KG1 (cell line): ENCODE results near the gene ITGA11.

ENCODE experiments used
- DNase-seq: peaks from one replicate; lab custom pipeline; 2025; lab: John Stamatoyannopoulos, UW

Gene ITGA11

DNA sequence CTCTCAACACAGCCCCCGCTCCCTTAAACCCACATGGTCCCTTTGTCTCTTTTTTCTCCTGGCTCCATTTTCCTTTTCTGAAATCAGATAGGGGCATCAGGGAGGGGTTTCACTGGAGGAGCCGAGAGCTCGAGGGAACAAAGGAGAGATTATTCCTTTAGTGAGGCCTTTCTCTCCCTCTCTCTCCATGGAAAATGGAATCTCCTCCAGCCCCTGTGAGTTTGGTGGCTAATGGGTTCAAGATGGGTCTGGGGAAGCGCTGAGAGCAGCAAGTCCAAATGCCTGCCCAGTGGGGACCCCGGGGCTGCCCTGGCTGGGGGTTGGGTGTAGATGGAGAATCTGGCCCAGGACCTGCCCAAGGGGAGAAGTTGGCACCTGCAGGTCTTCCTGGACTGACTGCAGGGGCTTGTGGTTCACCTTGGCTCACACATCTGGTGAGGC lies 56.8 kb downstream of the ITGA11 start:
- DNase-seq, result no peak

DNA sequence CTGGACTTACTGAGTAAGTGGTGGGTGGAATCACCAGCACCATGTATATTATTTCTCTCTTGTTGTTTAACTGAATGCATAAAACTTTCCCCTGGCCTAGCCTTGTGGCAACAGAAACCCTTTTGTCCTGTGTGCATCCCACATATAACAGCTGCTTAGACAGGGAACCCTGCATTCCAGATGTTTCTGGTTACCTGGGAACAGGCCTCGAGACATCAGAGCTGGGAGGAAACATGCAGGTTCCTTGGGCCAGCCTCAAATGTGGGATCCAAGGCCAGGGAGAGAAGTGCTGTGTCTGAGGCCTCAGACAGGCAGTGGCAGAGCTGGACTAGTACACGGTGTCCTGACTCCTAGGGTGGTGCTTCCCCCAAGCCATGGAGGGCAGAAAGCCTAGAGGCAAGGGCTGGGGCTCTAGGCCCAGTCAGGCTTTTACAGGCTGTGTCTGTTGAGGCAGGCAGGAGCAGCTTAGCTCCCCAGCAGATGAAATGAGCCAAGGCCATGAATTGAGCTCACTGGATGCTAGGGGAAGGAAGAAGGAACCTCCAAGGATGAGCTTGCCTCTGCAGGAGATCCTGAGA lies 57.7 kb downstream of the ITGA11 start:
- DNase-seq, result no peak

DNA sequence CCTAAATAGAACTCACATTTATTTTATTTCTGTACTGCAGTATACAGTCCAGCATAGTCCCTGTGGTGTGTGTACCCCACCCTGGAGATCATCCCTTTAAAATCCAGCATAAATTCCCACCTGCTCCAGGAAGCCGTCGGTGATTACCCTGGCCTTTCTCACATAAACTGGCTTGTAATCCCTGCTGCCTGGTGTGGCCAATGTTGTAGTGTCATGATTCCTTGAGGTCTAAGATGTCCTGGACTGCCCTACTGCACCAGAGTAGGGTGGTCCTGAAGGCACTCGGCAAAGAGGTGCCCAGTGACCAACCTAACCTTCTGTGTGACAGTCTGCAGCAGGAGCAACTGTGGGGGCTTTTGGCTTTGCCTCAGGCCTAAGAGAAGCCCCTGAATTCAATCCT lies 58.9 kb downstream of the ITGA11 start:
- no peak for DNase-seq

DNA sequence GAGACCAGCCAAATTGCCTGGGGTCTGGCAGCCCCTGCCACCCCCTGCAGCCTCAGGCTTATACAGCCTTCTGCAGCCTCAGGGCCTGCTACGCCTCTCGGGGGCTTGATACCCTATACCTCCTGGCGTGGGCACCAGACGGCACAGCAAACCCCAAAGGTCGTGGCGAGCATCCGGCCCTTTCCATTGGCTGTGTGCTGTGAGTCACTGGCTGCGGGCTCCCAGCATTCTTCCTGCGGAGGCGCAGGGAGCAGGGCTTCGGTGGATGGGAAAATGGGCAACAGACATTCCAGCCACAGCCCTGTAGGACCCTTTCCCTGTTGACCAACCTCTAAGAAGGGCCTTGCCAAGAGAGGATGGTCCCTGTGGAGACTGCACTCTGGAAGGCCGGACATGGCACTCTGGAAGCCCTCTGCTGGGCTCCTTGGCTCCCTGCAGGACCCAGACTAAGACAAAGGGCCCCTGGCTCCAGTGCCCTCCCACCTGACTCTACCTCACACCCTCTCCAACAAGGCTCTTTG lies 59.6 kb downstream of the ITGA11 start:
- DNase-seq, result no peak

DNA sequence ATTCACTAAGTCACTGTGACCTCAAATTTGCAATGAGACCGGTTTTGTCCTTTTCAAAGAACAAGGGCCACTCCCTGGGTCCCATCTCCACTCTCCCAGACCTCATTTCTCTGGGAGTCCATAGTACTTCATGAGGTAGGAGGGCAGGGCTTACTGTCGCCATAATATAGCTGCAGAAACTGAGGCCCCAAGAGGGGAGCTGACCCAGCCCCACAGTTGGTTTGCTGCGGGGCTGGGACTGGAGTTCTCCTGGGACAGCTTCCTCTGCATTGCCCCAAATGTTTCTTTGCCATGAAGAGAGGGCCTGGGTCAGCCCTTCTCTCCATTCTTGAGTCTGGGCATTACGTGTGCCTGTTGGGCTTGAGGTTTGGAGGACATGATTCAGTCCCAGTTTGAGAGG lies 60.1 kb downstream of the ITGA11 start:
- no peak for DNase-seq

DNA sequence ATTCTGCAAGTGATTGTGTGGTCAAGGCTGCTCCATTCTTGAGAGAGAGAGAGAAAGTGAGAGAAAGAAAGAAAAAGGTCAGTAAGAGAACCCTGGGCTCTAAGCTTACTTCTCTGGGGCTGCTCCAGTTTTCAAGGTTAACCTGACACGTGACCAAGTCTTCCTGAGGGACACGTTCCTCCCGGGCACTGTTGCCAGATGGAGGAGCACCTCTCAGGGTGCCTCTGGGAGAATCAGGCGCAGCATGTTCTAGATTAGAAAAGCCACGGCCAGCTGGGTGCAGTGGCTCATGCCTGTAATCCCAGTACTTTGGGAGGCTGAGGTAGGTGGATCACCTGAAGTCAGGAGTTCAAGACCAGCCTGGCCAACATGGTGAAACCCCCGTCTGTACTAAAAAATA lies 60.8 kb downstream of the ITGA11 start:
- no peak for DNase-seq

DNA sequence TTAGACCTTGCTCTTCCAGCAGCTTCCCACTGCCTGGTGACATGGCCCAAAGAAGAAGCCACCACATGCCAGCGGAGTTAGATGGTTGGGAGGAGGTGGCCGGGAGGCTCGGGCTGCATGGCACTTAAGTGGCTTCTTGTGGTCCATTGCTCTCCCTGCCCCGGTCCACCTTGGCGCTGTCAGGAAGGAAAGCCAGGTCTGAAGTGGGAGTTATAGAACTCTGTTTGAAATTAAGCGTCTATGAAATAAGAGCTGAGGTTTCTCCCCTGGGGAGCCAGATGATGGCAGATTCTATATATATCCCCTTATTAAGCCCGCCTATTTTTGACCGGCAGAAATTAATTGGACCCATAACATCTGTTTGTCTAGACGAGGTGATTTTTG lies 61.2 kb downstream of the ITGA11 start:
- no peak for DNase-seq

DNA sequence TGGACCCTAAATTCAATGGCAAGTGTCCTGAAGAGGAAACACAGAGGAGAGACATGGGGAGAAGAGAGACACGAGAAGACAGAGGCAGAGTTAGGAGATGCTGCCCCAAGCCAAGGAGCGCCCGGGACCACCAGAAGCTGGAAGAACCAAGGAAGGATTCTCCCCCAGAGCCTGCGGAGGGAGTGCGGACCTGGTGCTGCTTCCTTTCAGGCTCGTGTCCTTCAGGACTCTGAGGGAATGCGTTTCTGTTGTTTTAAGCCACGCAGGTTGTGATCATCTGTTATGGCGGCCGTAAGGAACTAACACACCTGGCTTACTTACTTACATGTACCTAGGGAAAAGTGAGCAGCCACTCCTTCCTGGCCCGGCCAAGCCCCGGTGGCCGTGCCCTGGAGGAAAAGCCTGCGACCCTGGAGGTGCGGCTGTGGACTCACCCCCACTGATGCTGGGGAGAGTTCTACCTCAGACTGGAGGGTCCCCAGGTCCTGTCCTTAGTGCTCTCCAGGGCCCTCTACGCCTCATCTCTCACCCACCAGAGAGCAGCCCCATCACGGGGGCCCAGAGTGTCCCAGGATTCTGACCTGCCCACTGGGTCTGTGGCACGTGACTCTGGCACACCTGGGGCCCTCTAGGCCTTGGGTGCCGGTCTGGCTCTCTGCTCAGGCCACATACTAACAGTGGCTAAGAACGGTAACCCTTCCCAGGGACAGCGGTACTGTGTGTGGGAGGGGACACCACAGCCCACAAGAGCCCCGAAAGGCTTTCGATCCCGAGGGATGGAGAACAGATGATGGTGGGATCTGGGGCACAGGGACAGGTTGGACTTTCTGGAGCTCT lies 61.8 kb downstream of the ITGA11 start:
- DNase-seq, result no peak

DNA sequence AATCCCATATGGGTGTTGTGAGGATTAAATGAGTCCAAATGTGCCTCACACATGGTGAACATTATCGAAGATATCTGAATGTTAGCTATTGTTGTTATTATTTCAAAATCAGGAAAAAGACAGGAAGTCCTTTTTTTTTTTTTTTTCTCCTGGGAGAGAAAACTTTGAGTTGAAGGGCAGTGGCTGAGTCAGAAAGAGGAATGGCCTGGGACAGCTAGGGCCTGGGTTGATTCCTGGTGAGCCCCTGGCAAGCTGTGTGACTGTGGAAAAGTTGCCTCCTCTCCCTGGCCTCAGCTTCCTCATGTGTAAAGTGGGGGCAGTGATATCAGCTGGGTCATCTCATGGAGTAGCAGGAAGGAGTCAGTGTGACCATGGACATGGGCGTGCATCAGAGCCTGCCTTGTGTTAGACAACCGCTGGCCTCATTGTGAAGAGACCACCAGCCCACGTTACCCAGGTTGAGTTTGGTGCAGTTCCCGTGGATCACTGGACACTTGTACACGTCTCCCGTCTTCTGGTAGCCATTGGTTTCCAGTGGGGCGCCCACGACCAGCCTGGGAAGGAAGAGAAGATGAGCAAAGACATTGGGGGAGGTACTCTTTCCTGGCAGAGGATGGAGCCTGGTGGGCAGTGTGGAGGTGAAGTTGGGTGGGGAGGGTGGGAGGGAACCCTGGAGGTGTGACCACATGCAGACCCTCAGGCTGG lies 63.1 kb downstream of the ITGA11 start:
- DNase-seq, result no peak

DNA sequence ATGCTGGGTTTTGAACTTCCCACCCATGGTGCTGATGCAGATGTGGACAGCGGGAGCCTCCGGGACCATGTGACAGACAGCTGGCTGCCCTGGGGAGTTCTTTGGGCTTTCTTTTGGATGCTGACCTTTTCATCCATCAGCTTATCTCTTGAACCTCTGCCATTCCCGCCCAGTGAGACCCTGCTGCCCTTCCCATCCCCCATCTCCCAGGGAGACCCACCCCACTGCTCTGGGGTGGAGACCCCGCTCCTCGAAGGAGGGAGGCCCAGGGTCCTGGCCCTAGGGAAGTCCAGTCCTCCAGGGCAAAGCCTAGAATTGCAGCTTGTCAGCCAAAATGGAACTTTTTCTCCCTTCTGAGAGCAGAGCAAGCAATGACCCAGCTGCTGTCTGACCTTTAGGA lies 64.0 kb downstream of the ITGA11 start:
- no peak for DNase-seq

DNA sequence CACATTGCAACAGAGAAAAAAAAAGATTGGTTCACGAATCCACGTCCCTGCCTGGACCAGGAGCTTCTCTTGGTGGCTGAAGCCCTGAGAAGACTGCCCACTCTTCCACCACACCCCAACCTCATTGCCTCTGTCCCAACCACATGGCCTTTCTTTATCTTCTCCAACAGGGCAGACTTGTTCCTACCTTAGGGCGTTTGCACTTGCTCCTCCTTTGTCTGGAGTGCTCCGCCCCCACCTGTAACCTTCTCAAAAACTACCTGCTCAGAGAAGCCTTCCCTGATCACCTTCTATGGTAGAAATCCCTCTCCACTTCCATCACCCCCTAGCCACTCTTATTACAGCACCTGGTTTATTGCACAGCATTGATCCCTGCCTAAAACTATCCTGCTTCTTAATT lies 64.7 kb downstream of the ITGA11 start:
- no peak for DNase-seq

DNA sequence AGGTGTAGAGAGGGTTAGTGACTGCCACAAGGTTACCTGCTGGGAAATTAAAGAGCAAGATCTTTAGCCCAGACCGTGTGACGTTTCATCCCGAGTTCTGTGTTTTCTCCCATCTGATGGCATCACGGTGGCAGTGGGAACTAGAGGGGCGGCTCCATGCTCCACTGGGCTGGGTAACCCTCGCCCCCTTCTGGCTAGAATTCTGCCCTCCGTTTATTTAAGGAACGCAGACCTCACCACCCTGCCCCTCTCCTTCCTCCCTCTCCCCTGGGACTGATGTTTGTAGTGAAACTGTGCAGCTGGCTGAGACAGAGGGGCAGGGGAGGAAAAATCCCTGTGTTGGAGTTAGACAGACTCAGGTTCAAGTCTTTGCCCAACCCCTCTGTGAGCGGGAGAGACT lies 65.6 kb downstream of the ITGA11 start:
- no peak for DNase-seq

DNA sequence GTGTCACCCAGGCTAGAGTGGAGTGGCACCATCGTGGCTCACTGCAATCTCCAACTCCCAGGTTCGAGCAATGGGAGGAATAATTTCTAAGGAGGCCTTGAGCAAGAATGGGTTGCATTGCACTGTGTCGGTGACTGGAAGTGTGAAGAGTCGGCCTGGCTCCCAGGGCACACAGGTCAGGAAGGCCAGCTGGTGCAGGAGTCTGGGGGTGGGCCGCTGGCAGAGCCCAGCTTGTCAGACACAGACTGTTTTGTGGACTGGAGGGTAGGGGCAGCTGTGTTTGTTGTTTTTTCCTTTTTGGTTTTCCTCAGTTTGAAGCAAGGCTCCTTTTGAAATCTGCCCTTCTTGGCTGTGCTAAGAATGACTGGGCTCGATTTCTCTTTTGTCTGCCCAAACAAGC lies 66.2 kb downstream of the ITGA11 start:
- DNase-seq, result no peak

DNA sequence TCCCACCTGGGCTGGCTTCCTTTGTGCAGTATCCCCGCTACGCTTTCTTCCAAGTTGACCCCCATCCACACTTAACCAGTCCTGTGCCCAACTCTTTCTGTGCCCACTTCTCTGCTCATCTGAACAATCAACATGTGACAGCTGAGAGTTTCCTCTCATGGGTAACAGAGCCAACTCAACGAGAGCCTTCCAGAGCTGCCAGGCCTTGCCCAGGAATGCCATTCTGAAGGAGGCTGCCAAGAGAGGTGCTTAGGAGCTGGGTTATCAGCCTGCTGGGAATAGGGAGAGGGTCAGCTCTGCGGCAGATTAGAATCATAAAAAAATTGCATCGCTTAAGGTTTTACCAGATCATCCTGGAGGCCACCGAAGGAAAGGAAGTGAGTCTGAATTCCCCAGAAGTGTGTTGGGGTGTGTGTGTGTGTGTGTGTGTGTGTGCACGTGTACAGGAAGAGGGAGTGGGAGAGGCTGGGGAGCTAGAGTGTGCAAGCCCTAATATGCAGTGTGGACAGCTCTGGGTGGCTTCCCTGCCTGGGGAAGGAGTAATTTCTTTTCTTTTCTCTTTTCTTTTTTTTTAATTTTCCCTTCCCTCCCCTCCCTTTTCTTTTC lies 66.7 kb downstream of the ITGA11 start:
- DNase-seq, result no peak

DNA sequence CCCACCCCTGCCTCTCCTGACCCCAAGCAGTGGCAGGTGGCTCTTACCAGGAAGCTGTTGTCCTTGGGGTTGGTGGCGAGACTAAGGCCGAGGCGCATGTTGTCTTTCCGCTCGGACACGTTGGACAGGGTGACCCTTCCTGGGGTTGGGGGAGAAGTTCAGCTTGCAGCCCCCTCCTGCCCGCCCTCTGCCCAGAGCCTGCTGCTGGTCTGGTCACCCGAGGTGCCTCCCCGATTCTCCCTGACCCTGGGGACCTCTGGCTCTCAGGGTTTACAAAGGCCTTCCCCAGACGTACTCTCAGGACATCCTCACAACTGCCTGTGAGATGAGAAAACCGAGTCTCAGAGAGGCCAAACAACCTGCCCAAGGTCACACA lies 67.3 kb downstream of the ITGA11 start:
- DNase-seq, result no peak

DNA sequence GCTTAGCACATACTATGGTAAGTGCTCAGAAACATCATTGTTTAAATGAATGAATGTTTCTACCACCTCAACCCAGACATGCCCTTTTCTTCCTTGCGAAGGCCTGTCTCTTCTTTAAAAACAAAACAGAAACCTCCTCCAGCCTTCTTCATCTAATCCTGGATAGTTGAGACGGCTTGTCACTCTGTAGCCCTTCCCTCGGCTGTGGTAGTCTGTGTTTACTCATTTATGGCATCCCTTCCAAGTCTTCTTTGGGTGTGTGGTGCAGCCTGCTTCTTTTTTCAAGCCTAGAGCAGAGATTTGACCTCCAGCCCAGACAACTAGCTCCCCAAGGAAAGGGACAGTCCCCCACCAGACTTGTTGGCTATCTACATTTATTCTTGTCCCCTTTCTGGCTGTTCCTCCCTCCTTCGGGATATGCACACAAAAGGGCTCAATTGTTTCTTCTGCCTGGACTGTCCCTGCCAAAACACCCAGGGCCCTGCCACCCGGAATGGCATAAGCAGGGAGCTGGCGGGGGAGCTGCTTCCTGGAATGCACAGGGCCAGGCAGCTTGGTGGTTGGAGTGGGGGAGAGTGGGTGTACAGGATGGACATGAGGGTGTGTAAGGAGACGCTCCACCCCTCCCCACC lies 67.8 kb downstream of the ITGA11 start:
- no peak for DNase-seq

DNA sequence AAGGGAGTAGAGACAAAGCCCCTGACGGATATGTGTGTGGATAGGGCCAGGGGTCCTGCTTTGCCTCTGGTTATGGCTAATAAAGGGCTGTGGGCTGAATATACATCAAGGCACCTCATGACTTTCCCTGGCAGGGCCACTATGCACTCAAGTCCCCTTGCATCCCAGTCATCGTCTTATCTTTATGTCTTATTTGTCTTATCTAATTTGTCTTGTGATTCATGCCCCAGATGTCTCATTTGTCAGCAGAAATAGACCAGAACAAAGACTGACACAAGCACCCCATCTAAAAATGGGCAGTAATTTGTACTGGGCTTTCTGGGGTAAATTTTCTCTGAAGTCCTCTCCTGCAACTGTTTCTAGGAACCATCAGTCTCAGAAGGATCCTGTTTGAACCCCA lies 68.6 kb downstream of the ITGA11 start:
- DNase-seq, result no peak

DNA sequence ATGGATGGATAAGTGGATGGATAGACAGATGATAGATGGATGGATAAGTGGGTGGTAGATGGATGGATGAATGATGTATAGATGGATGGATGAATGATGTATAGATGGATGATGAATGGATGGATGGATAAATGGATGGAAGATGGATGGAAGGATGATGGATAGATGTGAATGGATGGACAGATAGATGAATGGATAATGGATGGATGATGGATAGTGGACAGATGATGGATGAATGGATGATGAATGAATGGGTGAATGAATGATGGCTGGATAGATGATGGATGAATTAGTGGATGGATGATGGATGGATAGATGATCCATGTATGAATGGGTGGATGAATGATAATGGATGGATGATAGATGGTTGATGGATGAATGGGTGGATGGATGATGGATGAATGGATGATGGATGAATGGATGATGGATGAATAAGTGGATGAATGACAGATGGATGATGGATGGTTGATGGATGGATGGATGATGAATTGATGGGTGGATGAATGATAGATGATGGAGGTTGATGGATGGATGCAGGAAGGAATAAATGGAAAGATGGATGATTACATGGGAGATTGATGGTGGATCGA lies 69.3 kb downstream of the ITGA11 start:
- DNase-seq, result no peak

DNA sequence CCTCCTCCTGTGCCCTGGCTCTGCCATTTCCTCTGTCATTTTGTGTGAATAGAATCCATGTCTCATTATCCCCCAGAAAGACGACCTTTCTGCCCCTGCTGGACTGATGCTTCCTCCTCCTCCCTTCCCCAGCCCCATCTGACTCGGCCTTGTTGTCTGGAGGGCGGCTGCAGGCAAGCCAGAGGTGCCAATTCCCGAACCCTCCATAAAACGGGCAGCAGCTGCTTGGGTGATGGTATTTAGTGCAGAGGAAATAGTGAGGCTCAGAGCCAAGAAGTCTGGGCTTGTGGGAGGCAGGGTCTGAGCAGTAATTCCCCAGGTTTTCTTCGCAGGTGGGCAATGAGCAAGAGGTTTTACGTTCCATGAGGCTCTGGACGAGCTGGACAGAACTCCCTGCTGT lies 71.2 kb downstream of the ITGA11 start:
- DNase-seq, result no peak

DNA sequence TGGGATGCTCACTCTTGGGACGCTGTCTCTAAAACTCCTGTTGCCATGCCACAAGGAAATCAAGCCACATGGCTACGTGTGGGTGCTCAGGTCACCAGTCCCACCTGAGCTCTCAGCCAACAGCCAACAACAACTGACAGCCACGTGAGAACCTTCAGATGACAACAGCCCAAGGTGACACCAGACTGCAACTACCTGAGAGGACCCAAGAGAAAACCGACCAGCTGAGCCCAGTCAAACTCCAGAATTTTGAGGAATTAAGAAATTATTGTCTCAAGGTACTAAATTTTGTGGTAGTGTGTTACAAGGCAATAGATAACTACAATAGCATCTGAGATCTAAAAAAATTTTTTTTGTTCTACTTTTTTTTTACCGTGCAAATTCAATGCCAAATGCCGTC lies 75.2 kb downstream of the ITGA11 start:
- no peak for DNase-seq

DNA sequence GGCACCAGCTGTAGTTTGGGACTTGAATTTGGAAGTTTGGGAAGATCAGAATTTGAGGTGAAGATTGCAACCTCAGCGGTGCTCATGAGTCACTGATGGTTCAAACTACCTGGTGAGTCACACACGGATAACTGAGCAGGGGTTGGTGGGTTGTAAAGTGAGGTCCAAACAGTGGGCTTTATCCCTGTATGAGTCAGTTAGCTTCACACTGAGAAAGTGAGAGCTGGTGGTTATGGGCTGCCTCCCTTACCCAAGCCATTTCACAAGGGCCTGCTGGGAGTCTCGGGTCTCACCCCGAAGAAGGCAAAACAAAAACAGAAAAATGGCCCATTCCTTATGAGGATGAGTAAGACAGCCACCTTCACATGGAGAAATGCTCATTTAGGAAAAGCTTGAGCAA lies 77.0 kb downstream of the ITGA11 start:
- DNase-seq, result no peak

DNA sequence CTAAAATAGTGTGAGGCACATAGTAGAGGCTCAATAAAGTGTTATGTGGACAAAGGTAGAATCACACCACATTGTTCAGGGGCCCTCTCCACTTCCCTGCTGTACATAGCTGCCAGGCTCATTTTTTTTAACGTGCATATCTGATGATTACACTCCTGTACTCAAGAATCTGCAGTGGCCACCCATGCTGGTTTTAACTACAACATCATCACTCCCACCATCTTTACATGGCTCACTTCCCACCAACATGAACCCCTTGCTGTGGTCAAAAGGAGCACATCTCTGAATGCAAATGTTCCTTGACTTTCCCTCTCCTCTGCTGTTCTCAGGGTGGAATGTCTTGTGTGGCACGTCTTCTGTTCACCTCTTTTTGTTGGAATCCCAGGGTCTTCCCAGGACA lies 77.7 kb downstream of the ITGA11 start:
- DNase-seq, result no peak
